Epithelial cell of esophagus (primary cell): Measurements from ENCODE around the gene TENM4.

Experiments used
- DNase-seq: peaks from one replicate; pipeline ENCODE4 v3.0.0; 2010; ENCODE audit warnings: low read depth
- H3K4me3 ChIP-seq: 2 replicates; pipeline ENCODE4 v1.5.1; 2011; ENCODE audit warnings: mild to moderate bottlenecking, low read length, control low read depth
- TF ChIP-seq, protein P1 (sequence below): IDR thresholded peaks from 2 replicates; pipeline ENCODE4 v1.5.1; 2011; ENCODE audit warnings: low read depth, mild to moderate bottlenecking, low read length, control low read depth, inconsistent platforms; ENCODE audit not compliant: insufficient read depth; ENCODE audit errors: missing control alignments

TENM4 gene

GRCh38 chr11:79396674-79397073 lies 44.2 kb downstream of the TENM4 start:
- DNase-seq = no peak
- TF ChIP-seq, protein P1, sequence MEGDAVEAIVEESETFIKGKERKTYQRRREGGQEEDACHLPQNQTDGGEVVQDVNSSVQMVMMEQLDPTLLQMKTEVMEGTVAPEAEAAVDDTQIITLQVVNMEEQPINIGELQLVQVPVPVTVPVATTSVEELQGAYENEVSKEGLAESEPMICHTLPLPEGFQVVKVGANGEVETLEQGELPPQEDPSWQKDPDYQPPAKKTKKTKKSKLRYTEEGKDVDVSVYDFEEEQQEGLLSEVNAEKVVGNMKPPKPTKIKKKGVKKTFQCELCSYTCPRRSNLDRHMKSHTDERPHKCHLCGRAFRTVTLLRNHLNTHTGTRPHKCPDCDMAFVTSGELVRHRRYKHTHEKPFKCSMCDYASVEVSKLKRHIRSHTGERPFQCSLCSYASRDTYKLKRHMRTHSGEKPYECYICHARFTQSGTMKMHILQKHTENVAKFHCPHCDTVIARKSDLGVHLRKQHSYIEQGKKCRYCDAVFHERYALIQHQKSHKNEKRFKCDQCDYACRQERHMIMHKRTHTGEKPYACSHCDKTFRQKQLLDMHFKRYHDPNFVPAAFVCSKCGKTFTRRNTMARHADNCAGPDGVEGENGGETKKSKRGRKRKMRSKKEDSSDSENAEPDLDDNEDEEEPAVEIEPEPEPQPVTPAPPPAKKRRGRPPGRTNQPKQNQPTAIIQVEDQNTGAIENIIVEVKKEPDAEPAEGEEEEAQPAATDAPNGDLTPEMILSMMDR = no peak
- H3K4me3 ChIP-seq = no peak overlapping the region

DNA sequence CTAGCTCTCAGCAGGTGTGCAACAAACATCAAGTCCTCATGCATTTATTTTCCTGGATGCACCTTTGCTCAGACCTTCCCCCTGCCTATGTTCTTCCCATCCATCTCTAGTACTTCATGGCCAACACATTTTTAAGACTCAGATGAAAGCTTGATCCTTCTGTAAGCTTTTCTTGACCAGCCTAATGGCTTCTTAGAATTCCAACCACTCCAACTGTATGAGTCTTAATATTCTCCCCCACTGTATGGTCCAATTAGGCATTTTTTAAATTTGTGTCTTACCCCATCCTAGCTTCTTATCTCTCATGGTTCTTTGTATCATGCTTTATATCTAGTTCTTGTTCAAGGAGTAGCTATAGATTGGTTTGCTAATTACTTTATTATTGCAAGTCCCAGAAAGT lies 44.8 kb downstream of the TENM4 start:
- no peak overlapping the region for H3K4me3 ChIP-seq
- no peak for DNase-seq
- TF ChIP-seq, protein P1 = no peak

DNA sequence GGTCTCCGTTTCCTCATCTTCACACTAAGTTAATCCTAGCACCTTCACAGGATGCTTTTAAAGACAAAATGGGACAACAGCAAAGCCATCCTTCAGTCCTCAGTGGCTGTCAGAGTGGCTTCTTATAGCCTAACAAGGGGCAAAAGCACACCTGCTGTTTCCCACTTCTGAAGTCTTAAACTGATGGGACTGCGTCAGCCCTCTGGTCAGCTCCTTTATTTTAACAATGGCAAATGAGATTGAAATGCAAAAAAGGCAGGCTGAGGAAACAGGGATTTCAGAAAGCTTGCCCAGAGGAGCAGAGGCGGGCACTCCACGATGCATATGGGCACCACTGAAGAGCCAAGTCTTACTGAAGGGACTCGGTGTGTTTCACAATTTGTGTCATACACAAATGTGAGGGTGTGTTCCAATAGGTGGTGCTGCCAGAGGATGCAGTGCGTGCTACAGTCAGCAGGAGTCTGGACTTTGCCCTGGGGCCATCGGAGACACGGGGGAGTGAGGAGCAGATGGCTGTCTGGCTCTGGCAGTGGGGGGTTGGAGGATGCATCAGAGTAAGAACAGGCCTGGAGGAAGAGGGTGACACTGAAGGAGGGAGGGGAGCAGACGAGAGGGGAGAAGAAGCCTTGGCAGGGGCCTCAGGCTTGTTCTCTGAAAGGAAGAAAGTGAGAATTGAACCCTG lies 47.3 kb downstream of the TENM4 start:
- peak; percentile 33 for DNase-seq
- TF ChIP-seq, protein P1 = peak; percentile 3

GRCh38 chr11:79392161-79392560 lies 48.7 kb downstream of the TENM4 start:
- no peak for DNase-seq
- H3K4me3 ChIP-seq = no peak overlapping the region
- TF ChIP-seq, protein P1 = no peak

More for the DNA sequence above, 47.3 kb downstream of the TENM4 start:
- H3K4me3 ChIP-seq = no peak overlapping the region

DNA sequence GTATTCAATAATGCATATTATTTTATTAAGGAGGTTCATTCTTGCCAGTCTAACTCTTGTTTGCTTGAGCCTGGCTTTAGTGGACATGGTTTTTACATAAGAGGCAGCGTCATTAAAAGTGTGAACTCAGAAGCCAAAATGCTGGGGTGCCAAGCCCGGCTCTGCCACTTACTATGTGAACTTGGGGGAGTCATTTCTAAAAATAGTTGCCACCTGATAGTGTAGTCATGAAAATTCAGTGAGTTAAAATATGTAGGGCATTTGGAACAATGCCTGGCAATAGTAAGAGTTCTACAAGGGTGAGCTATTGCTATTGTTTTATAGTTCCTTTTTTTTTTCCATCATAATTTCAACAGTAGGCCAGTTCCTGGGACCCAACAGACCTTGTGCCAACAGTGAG lies 49.9 kb downstream of the TENM4 start:
- DNase-seq = no peak
- H3K4me3 ChIP-seq = no peak overlapping the region
- TF ChIP-seq, protein P1 = no peak

- TF ChIP-seq, protein P1 = no peak
- no peak for DNase-seq
- no peak overlapping the region for H3K4me3 ChIP-seq
Measured at GRCh38 chr11:79390477-79390876, 50.4 kb downstream of the TENM4 start.

- DNase-seq = no peak
- TF ChIP-seq, protein P1 = no peak
- H3K4me3 ChIP-seq = no peak overlapping the region
Measured at GRCh38 chr11:79388201-79388600, 52.6 kb downstream of the TENM4 start.
